ENCODE results near the gene SUN1.

The SUN1 gene

DNA sequence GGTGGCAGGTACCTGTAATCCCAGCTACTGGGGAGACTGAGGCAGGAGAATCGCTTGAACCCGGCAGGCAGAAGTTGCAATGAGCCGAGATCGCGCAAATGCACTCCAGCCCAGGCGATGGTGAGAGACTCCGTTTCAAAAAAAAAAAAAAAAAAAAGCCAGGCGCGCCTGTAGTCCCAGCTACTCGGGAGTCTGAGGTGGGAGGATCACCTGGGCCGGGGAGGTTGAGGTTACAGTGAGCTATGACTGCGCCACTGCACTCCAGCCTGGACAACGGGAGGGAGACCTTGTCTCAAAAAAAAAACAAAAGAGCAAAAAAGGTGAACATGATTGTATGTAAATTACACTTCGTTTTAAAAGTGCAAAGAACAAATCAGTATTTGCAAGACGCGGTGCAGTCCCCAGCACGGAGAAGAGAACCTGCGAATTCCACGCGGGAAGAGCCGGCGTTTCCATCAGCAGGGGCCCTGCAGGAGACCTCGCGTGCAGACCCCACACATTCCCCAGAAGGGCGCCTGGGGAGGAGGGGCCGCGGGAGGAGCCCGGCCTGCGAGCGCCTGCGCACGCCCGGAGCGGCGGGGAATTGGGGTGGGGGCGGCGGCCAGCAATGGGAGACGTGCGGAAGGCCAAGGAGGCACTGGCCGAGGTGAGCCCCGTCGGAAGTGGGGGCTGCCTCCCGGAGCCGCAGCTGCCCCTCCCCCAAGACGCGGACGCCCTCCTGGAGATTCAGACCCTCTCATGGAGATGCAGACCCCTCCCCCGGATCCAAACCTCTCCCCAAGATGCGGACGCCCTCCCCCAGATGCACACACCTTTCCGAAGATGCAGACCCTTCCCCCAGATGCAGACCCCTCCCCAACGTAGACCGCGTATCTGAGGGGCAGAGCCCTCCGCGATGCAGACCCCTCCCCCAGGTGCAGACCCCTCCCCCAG lies 16.7 kb upstream of the SUN1 start:
- H3K4me3 ChIP-seq (ENCODE audit: low read length) = peak overlapping the region; percentile 59
- TF ChIP-seq, protein P1, sequence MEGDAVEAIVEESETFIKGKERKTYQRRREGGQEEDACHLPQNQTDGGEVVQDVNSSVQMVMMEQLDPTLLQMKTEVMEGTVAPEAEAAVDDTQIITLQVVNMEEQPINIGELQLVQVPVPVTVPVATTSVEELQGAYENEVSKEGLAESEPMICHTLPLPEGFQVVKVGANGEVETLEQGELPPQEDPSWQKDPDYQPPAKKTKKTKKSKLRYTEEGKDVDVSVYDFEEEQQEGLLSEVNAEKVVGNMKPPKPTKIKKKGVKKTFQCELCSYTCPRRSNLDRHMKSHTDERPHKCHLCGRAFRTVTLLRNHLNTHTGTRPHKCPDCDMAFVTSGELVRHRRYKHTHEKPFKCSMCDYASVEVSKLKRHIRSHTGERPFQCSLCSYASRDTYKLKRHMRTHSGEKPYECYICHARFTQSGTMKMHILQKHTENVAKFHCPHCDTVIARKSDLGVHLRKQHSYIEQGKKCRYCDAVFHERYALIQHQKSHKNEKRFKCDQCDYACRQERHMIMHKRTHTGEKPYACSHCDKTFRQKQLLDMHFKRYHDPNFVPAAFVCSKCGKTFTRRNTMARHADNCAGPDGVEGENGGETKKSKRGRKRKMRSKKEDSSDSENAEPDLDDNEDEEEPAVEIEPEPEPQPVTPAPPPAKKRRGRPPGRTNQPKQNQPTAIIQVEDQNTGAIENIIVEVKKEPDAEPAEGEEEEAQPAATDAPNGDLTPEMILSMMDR (IDR thresholded peaks at IDR 0.05; ENCODE audit: insufficient read depth, low read depth, low read length, missing control alignments) = no peak
- DNase-seq (ENCODE audit: low read depth) = no peak

DNA sequence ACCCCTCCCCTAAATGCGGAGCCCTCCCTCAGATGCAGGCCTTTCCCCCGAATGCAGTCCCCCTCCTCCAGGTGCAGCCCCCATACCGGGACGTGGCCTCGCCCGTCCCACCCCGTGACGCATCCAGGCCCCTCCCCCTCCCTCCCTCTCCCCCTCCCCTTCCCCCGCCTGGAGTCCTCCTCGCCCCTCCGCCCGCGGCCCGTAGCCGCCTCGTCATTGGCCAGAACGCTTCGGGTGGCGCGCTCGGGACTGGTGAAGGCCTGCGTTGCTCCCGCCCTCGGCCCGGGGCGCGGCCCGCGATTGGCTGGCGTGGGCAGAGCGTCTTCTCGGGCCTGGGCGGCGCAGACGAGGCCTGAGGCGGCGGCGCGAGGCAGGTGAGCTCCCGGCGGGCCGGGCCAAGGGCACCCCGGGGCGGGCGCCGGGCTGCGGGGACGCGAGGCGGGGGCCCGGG lies 16.0 kb upstream of the SUN1 start:
- DNase-seq (ENCODE audit: low read depth) = peak; percentile 99
- TF ChIP-seq, protein P1 (IDR thresholded peaks at IDR 0.05; ENCODE audit: insufficient read depth, low read depth, low read length, missing control alignments) = no peak
- H3K4me3 ChIP-seq (ENCODE audit: low read length) = peak overlapping the region; percentile 71

DNA sequence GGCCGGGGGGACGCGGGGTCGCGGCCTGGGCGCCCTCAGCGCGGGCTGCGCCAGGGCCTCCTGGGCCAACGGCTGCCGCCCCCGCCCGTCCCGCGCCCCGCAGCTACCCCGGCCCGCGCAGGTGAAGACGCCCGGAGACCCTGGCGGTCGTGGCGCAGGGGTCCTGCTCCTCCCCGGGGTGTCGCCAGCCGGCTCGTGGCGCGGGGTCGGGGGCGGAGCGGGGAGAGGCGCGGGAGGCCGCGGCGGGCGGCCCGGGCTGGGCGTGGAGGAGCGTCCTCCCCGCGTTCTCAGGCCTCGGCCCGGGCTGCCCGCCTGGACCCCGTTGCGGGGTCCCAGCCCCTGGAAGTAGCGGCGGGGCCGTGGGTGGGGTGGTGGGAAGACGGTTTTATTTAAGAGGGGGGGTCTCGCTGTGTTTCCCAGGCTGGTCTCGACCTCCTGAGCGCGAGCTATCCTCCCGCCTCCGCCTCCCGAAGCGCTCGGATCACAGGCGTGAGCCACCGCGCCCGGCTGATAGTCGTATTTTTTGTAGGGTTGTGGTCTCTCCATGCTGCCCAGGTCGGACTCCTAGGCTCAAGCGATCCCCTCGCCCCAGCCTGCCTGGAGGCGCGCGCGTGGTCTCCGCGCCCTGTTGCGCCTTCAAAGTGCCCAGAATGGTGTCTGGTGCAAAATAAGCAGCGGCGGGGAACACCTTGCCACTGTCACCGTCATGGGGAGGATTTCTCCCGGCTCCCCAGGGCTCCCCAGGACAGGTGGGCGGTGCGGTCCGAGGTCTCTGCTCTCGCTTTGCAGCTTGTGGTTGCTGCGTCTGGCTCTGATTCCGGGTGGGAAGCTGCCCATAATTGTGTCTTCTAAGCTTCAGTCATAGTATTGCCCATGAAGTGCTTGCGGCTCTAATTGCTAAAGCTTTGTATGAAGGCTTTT lies 15.3 kb upstream of the SUN1 start:
- TF ChIP-seq, protein P1 (IDR thresholded peaks at IDR 0.05; ENCODE audit: insufficient read depth, low read depth, low read length, missing control alignments) = no peak
- peak; percentile 40 for DNase-seq (ENCODE audit: low read depth)
- peak overlapping the region; percentile 71 for H3K4me3 ChIP-seq (ENCODE audit: low read length)

DNA sequence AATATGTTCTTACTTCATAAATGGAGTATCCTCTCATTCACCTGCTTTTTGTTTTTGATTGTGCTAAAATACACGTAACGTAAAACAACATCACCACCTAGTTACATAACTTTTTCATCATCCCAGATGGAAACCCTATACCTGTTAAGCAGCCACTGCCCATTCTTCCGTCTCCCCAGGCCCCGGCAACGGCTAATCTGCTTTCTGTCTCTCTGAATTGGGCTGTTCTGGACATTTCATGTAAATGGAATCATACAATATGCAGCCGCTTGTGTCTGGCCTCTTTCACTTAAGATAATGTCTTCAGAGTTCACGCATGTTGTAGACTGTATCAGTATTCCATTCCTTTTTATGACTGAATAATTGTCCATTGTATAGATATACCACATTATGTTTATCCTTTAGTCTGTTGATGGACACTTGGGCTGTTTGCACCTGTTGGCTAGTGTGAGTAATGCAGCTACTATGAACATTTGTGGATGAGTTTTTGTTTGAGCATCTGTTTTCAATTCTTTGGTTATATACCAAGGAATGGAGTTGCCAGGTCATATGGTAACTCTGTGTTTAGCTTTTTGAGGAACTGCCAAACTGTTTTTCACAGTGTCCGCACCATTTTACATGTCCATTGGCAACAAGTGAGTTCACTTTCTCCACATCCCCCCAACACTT lies 14.1 kb upstream of the SUN1 start:
- H3K4me3 ChIP-seq (ENCODE audit: low read length) = peak overlapping the region; percentile 71
- peak; percentile 64 for DNase-seq (ENCODE audit: low read depth)
- TF ChIP-seq, protein P1 (IDR thresholded peaks at IDR 0.05; ENCODE audit: insufficient read depth, low read depth, low read length, missing control alignments) = peak; percentile 45

DNA sequence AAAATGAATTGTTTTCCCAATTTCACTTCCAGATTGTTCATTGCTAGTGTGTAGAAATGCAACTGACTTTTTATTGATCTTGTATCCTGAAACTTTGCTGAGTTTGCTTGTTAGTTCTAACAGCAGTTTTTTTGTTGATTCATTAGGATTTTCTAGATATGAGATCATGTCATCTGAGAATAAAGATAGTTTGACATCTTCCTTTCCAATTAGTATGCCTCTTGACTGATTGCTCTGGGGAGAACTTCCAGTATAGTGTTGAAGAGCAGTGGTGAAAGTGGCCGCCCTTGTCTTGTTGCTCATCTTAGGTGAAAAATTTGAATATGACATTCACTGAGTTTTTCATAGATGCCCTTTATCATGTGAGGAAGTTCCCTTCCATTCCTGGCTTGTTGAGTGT lies 11.9 kb upstream of the SUN1 start:
- no peak overlapping the region for H3K4me3 ChIP-seq (ENCODE audit: low read length)
- TF ChIP-seq, protein P1 (IDR thresholded peaks at IDR 0.05; ENCODE audit: insufficient read depth, low read depth, low read length, missing control alignments) = no peak
- no peak for DNase-seq (ENCODE audit: low read depth)

DNA sequence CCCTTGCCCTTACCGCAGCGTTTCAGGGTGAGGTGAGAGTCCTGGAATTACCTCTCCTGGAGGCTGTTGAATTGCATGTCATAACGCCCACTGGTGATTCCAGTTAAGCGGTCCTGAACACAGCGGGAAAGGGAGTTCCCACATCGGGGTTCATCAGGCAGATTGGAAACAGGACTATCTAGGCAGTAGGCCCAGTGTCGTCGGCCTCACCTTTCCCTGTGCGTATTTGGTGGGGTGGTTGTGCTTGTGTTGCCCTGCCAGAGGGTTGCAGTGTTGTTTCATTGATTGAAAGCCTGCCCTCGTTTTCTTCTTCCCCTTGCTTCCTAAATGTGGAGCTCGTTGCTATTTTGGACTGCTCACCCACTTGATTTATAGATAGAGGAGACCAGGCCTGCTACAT lies 10.6 kb upstream of the SUN1 start:
- TF ChIP-seq, protein P1 (IDR thresholded peaks at IDR 0.05; ENCODE audit: insufficient read depth, low read depth, low read length, missing control alignments) = peak; percentile 25
- no peak overlapping the region for H3K4me3 ChIP-seq (ENCODE audit: low read length)
- DNase-seq (ENCODE audit: low read depth) = no peak
